ENCODE measurements around the gene CACNB2. TPM values are rescaled to one million over a fixed set of nuclear protein-coding genes. Genes with fewer than 3 reads are reported as not detected.

The CACNB2 gene
- not detected for total RNA-seq

GRCh38 chr10:18140149-18140956 lies at the start of gene CACNB2:
CACNB2 (plus strand) TSS chr10:18140424.
- POLR2A ChIA-PET: no interaction called here
- CTCF ChIA-PET: no interaction called here

- ChIA-PET CTCF (no interaction called here), POLR2A (no interaction called here)
Observed at GRCh38 chr10:18094332-18094731, 45.9 kb upstream of the CACNB2 start.

GRCh38 chr10:18094793-18095192 lies 45.4 kb upstream of the CACNB2 start:
- CTCF ChIA-PET: no interaction called here

GRCh38 chr10:18097524-18097923 lies 42.7 kb upstream of the CACNB2 start:
- POLR2A ChIA-PET: no interaction called here
- CTCF ChIA-PET: no interaction called here

More at GRCh38 chr10:18094793-18095192, 45.4 kb upstream of the CACNB2 start:
- POLR2A ChIA-PET: no interaction called here

DNA sequence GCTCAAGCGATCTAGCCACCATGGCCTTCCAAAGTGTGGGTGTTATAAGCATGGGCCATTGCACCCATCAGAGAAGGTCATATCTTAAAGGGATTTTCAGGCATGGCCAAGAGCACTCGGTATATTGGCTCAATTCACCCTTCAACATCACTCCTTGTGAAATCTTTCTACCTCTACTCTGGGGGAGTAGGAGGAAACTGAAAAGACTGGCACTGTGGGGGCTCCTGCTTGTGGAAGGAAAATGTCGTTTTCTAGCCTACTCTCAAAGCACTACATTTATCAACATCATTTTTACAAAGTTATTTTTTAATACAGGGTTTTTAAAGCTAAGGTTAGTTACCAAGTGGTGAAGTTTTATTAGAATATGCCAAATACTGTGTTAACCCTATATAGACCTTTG lies 42.0 kb upstream of the CACNB2 start:
- CTCF ChIA-PET: no interaction called here

GRCh38 chr10:18099415-18099814 lies 40.8 kb upstream of the CACNB2 start:
- ChIA-PET CTCF (no interaction called here), POLR2A (no interaction called here)

More for the DNA sequence above, 42.0 kb upstream of the CACNB2 start:
- POLR2A ChIA-PET: no interaction called here

GRCh38 chr10:18100669-18101068 lies 39.6 kb upstream of the CACNB2 start:
- ChIA-PET POLR2A (no interaction called here), CTCF (no interaction called here)

GRCh38 chr10:18102404-18102803 lies 37.8 kb upstream of the CACNB2 start:
- CTCF ChIA-PET: no interaction called here
- POLR2A ChIA-PET: no interaction called here

GRCh38 chr10:18104223-18104872 lies 35.9 kb upstream of the CACNB2 start:
- ChIA-PET POLR2A (no interaction called here), CTCF (interaction anchor here (0.7 kb wide), 1 partner anchor 496 kb away, joined by 3 read pairs; no protein-coding TSS in a partner anchor)

GRCh38 chr10:18109341-18109870 lies 30.8 kb upstream of the CACNB2 start:
- ChIA-PET CTCF (no interaction called here), POLR2A (no interaction called here)

DNA sequence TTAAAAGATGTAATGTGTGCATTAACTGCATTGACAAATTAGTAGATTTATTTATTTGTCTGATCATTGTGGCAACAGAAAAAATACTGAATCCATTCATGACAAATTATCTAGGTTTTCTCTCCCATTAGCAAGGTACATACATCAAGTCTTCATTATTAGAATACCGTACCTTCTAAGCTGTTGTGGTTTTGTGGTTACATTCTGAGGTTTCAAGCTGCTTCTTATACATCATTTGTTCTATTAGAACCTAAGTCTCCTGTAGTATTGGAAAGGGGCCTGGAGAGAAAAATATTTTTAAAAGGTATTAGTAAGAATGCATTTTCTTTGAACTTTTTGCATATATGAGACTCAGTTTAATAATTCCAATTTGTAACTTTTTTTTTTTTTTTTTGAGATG lies 26.3 kb upstream of the CACNB2 start:
- ChIA-PET POLR2A (no interaction called here), CTCF (no interaction called here)

DNA sequence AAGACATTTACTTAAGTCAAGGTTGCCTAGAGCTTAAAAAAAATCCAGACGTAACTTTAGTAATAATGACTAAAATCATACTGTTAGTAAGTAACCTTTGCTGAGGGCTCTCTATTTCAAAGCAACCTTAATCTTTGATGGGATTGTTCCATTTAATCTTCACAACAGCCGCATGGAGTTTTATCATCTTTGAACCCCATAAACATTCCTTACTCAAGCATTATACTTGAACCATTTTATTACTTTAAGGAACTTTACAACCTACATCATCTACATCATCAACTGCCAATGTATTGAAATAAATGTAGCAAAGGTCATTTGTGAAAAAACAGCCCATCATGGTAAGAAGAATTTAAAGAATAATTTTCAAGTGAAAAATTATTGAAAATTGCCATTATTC lies 22.9 kb upstream of the CACNB2 start:
- POLR2A ChIA-PET: no interaction called here
- CTCF ChIA-PET: no interaction called here

GRCh38 chr10:18122753-18123152 lies 17.5 kb upstream of the CACNB2 start:
- ChIA-PET CTCF (no interaction called here), POLR2A (no interaction called here)

- ChIA-PET CTCF (no interaction called here), POLR2A (no interaction called here)
Observed at GRCh38 chr10:18133046-18133445, 7.2 kb upstream of the CACNB2 start.

GRCh38 chr10:18134509-18134908 lies 5.7 kb upstream of the CACNB2 start:
- POLR2A ChIA-PET: no interaction called here
- CTCF ChIA-PET: no interaction called here

DNA sequence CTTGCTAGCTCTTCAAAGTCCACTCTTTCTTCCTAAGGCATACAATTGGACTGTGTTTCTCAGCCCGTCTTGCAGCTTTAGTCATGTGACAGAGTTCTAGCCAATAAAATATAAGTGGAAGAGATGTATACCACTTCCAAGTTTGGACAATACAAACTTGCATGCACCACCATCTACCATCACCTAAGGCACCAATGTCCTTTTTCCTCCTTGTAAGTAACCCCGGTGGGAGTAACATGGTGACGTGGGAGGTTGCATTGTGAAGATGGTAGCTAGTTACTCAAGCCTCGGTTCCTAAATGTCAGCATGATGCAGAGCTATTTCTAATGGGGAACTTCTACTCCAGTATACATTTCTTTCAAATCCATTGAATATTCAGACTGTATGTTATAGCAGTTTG lies 5.3 kb upstream of the CACNB2 start:
- ChIA-PET POLR2A (no interaction called here), CTCF (no interaction called here)

DNA sequence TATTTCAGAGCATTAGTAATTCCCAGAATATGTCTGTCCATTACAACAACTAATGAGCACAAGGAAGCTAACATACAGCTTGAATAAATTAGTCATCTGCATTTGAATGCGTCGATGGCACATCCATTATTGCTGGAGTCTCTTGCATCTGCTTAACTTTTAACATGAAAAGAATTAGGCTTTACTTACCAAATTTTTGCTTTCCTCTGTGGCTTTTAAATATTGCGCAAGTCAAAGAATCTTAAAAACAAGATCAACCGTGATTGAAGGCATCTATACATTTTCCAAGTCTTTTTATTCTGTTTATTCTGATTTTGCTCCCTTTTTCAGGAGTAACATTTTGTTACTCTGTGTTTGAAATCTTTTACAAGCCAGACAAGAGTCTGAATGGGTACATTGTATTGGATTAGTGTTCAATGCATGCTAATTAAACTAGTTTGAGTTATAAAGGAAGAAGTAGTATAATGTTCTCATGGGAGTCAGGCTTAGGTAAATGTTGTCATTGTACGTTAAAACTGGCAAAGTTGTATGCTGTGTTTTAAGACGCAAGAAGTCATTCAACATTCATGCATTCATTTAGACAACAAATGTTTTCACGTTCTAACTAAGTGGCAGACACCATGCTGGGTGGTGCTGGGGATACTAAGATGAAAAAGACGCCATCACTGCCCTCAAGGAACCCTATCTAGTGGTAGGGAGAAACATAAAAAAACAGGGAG lies 4.0 kb upstream of the CACNB2 start:
- ChIA-PET POLR2A (no interaction called here), CTCF (no interaction called here)

- POLR2A ChIA-PET: no interaction called here
Observed at GRCh38 chr10:18137111-18137510, 3.1 kb upstream of the CACNB2 start.

GRCh38 chr10:18140957-18141845 lies 977 bp downstream of the CACNB2 start:
- ChIA-PET POLR2A (no interaction called here), CTCF (no interaction called here)

More at GRCh38 chr10:18137111-18137510, 3.1 kb upstream of the CACNB2 start:
- CTCF ChIA-PET: no interaction called here

DNA sequence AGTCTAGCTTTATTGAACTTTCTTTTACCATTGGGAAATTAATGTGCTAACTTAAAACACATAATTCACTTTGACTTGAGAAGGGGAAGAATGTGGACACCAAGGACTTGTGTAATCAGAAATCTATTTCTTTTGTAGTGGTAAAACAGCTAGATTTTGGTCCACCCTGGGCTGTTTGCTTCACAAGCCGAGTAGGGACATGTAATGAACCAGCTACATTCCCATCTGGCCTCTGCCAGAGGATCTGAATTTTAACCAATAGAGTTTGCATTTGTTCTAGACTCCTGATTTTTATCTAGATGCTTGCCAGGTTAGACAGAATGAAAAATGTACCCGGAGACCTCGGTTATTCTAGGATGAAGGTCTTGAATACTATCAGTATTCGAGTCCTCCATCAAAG lies 1.9 kb downstream of the CACNB2 start:
- CTCF ChIA-PET: no interaction called here
- POLR2A ChIA-PET: no interaction called here
